IMR-90 (cell line): ENCODE data around the gene RBP5. TPM values are rescaled to one million over a fixed set of nuclear protein-coding genes. Genes with fewer than 3 reads are reported as not detected.

Source experiments
- ATAC-seq: fragments of 200-7000 bp; cut with Tn5 transposase; 2 replicates; pipeline ENCODE4 v1.9.1; 2020; ENCODE audit warnings: low read depth, mild to moderate bottlenecking, moderate library complexity
- BruUV-seq: library from RNA; stranded (reverse); fragments of 400-500 nt; replicated peaks from 2 replicates; lab custom pipeline; 2021; lab: Mats Ljungman, UMichigan
- CTCF ChIA-PET: fragments of 300-600 bp; formaldehyde crosslinking; extraction: SDS; loops from one replicate; lab custom pipeline; 2021; ENCODE audit warnings: antibody characterized with exemption; lab: Yijun Ruan, JAX
- POLR2A ChIA-PET: fragments of 300-600 bp; sonication (Branson Sonifier 250); formaldehyde crosslinking; loops from one replicate; lab custom pipeline; 2022; ENCODE audit warnings: antibody characterized with exemption; ENCODE audit not compliant: unreplicated experiment; lab: Charles Lee
- DNase-seq: peaks from one replicate; pipeline ENCODE4 v3.0.0; 2013
- H2AFZ ChIP-seq: replicated peaks from 2 replicates; pipeline ENCODE3; 2013; ENCODE audit warnings: low read length, mild to moderate bottlenecking; ENCODE audit not compliant: poor library complexity
- H2AK5ac ChIP-seq: 2 replicates; pipeline ENCODE4 v1.6.1; 2013; ENCODE audit warnings: low read depth, low read length, inconsistent platforms
- H2AK9ac ChIP-seq: replicated peaks from 2 replicates; pipeline ENCODE3; 2013; ENCODE audit warnings: mild to moderate bottlenecking, low read depth, low read length, moderate library complexity; ENCODE audit not compliant: poor library complexity
- H2BK120ac ChIP-seq: 2 replicates; pipeline ENCODE4 v1.6.1; 2013; ENCODE audit warnings: low read depth, low read length, inconsistent platforms
- H2BK15ac ChIP-seq: 3 replicates; pipeline ENCODE4 v1.6.1; 2013; ENCODE audit warnings: low read depth, low read length, inconsistent platforms
- H2BK20ac ChIP-seq: 2 replicates; pipeline ENCODE4 v1.6.1; 2013; ENCODE audit warnings: low read depth, mild to moderate bottlenecking, inconsistent platforms, low read length, moderate library complexity
- H2BK5ac ChIP-seq: 2 replicates; pipeline ENCODE4 v1.6.1; 2013; ENCODE audit warnings: mild to moderate bottlenecking, low read depth, low read length, inconsistent platforms; ENCODE audit not compliant: poor library complexity, severe bottlenecking
- H3K14ac ChIP-seq: replicated peaks from 2 replicates; pipeline ENCODE4 v1.6.1; 2013; ENCODE audit warnings: low read depth, low read length, inconsistent platforms
- H3K18ac ChIP-seq: 2 replicates; pipeline ENCODE4 v1.6.1; 2013; ENCODE audit warnings: low read depth, low read length, control low read depth
- H3K23ac ChIP-seq: 2 replicates; pipeline ENCODE4 v1.6.1; 2013; ENCODE audit warnings: low read depth, low read length, inconsistent platforms
- H3K27ac ChIP-seq: 2 replicates; pipeline ENCODE4 v1.5.1; 2013; ENCODE audit warnings: mild to moderate bottlenecking, control low read depth, low read length; ENCODE audit not compliant: insufficient read depth
- H3K27me3 ChIP-seq: 2 replicates; pipeline ENCODE4 v1.6.1; 2013; ENCODE audit warnings: low read length; ENCODE audit not compliant: control insufficient read depth, insufficient read depth
- H3K36me3 ChIP-seq: 2 replicates; pipeline ENCODE4 v1.6.1; 2013; ENCODE audit warnings: low read length, mixed read lengths; ENCODE audit not compliant: control insufficient read depth, insufficient read depth
- H3K4ac ChIP-seq: 2 replicates; pipeline ENCODE4 v1.6.1; 2013; ENCODE audit warnings: low read depth, low read length, inconsistent platforms
- H3K4me1 ChIP-seq: 2 replicates; pipeline ENCODE4 v1.6.1; 2013; ENCODE audit warnings: low read length, mixed read lengths; ENCODE audit not compliant: control insufficient read depth, insufficient read depth
- H3K4me2 ChIP-seq: 2 replicates; pipeline ENCODE4 v1.6.1; 2013; ENCODE audit warnings: low read depth, mild to moderate bottlenecking, control low read depth, low read length, moderate library complexity
- H3K4me3 ChIP-seq: 2 replicates; pipeline ENCODE4 v1.5.1; 2013; ENCODE audit warnings: low read depth, mild to moderate bottlenecking, control low read depth, low read length, moderate library complexity; ENCODE audit not compliant: insufficient read depth
- H3K56ac ChIP-seq: 2 replicates; pipeline ENCODE4 v1.6.1; 2013; ENCODE audit warnings: low read length, inconsistent platforms; ENCODE audit not compliant: insufficient read depth; ENCODE audit errors: extremely low read depth
- H3K79me1 ChIP-seq, 2 experiments: 2 replicates each; pipeline ENCODE4 v1.6.1; 2013; ENCODE audit warnings: low read length in 2 of 2, inconsistent platforms in 1 of 2, low read depth in 1 of 2
- H3K9ac ChIP-seq: 2 replicates; pipeline ENCODE4 v1.6.1; 2013; ENCODE audit warnings: low read depth, low read length, control low read depth
- H3K9me1 ChIP-seq: 2 replicates; pipeline ENCODE4 v1.6.1; 2013; ENCODE audit warnings: low read length, inconsistent platforms; ENCODE audit not compliant: insufficient read depth
- H3K9me3 ChIP-seq: 2 replicates; pipeline ENCODE4 v1.6.1; 2013; ENCODE audit warnings: low read length; ENCODE audit not compliant: control insufficient read depth, insufficient read depth
- H4K20me1 ChIP-seq: 2 replicates; pipeline ENCODE4 v1.6.1; 2013; ENCODE audit warnings: low read length, inconsistent platforms; ENCODE audit not compliant: insufficient read depth
- H4K5ac ChIP-seq: 2 replicates; pipeline ENCODE4 v1.6.1; 2013; ENCODE audit warnings: mild to moderate bottlenecking, low read depth, low read length, control low read depth
- H4K8ac ChIP-seq, 2 experiments: 2 replicates each; pipeline ENCODE4 v1.6.1; 2013; ENCODE audit warnings: low read depth in 2 of 2, low read length in 2 of 2, control low read depth in 1 of 2, inconsistent platforms in 1 of 2
- H4K91ac ChIP-seq: 2 replicates; pipeline ENCODE4 v1.6.1; 2013; ENCODE audit warnings: low read depth, low read length, inconsistent platforms; ENCODE audit not compliant: insufficient read depth
- BHLHE40 ChIP-seq: fragments of 150-350 bp; IDR thresholded peaks from 2 replicates; pipeline ENCODE4 v1.6.1; 2016; ENCODE audit warnings: mild to moderate bottlenecking, low read depth, low read length
- CEBPB ChIP-seq: IDR thresholded peaks from 2 replicates; pipeline ENCODE4 v1.6.1; 2012; ENCODE audit warnings: low read depth, low read length, improper control_type of control experiment
- CHD1 ChIP-seq: IDR thresholded peaks from 2 replicates; pipeline ENCODE4 v1.6.1; 2012; ENCODE audit warnings: low read depth, low read length, improper control_type of control experiment
- FOS ChIP-seq: fragments of 150-350 bp; IDR thresholded peaks from 2 replicates; pipeline ENCODE4 v1.6.1; 2016; ENCODE audit warnings: low read depth, low read length
- MAFK ChIP-seq: IDR thresholded peaks from 2 replicates; pipeline ENCODE4 v1.6.1; 2012; ENCODE audit warnings: low read depth, low read length, improper control_type of control experiment
- MAZ ChIP-seq: IDR thresholded peaks from 2 replicates; pipeline ENCODE4 v1.6.1; 2012; ENCODE audit warnings: low read depth, mild to moderate bottlenecking, low read length, improper control_type of control experiment, moderate library complexity, borderline replicate concordance
- MXI1 ChIP-seq: IDR thresholded peaks from 2 replicates; pipeline ENCODE4 v1.6.1; 2012; ENCODE audit warnings: low read depth, mild to moderate bottlenecking, low read length, moderate library complexity, borderline replicate concordance
- NFE2L2 ChIP-seq: fragments of 150-350 bp; IDR thresholded peaks from 2 replicates; pipeline ENCODE4 v1.6.1; 2016; ENCODE audit warnings: low read depth, mild to moderate bottlenecking, low read length
- POLR2A ChIP-seq: IDR thresholded peaks from 2 replicates; pipeline ENCODE4 v1.6.1; 2012; ENCODE audit warnings: mild to moderate bottlenecking, low read depth, low read length
- RAD21 ChIP-seq: IDR thresholded peaks from 2 replicates; pipeline ENCODE4 v1.6.1; 2012; ENCODE audit warnings: low read length, improper control_type of control experiment
- RCOR1 ChIP-seq: IDR thresholded peaks from 2 replicates; pipeline ENCODE4 v1.6.1; 2012; ENCODE audit warnings: mild to moderate bottlenecking, low read length, improper control_type of control experiment; ENCODE audit not compliant: insufficient replicate concordance
- RFX5 ChIP-seq: IDR thresholded peaks from 2 replicates; pipeline ENCODE4 v1.8.0; 2012; ENCODE audit warnings: low read depth, mild to moderate bottlenecking, low read length, moderate library complexity
- WGBS, 2 experiments: methylation state at CpG; one replicate each; pipeline versions ENCODE4 v1.1.5 to v1.1.7; 2013; ENCODE audit warnings: missing lambda C conversion rate in 2 of 2; ENCODE audit not compliant: insufficient read length in 1 of 2; ENCODE audit errors: extremely low coverage in 2 of 2; 5-methylcytosine and 5-hydroxymethylcytosine counted together
- dilution Hi-C: fragments of 300-500 bp; cut with HindIII; formaldehyde crosslinking; loops from one replicate; pipeline ENCODE4 v1.14.3; 2018; ENCODE audit warnings: low sequenced_read_pairs; ENCODE audit not compliant: unreplicated experiment
- in situ Hi-C: fragments of 300-500 bp; cut with MboI; formaldehyde crosslinking; loops from 3 replicates; pipeline ENCODE4 v1.14.3; 2019; ENCODE audit warnings: low sequenced_read_pairs, inconsistent platforms, mixed read lengths
- intact Hi-C: fragments of 100-400 bp; cut with micrococcal nuclease; formaldehyde crosslinking; loops from 2 replicates; pipeline ENCODE4 v1.10.0; 2022
- polyA plus RNA-seq, 3 experiments: library from polyadenylated mRNA; depleted of rRNA; stranded (reverse); fragments of >200 nt; gene quantifications; 2 replicates each; pipeline ENCODE4 v1.2.3, GENCODE V29; 2012; ENCODE audit warnings: low replicate concordance in 1 of 3
- total RNA-seq: library from RNA; depleted of rRNA; stranded (reverse); fragments of >200 nt; gene quantifications from 2 replicates; pipeline ENCODE4 v1.2.3, GENCODE V29; 2012
- TF ChIP-seq, protein P1 (sequence below): fragments of 150-350 bp; IDR thresholded peaks from 2 replicates; pipeline ENCODE4 v1.6.1; 2016; ENCODE audit warnings: low read depth, mild to moderate bottlenecking, low read length, moderate library complexity, borderline replicate concordance
- TF ChIP-seq, protein P2 (sequence below): conservative IDR thresholded peaks from 2 replicates; pipeline ENCODE4 v1.5.1; 2012; ENCODE audit warnings: mild to moderate bottlenecking, low read depth, low read length, improper control_type of control experiment
- TF ChIP-seq, protein P3 (sequence below): fragments of 150-350 bp; IDR thresholded peaks from 2 replicates; pipeline ENCODE4 v1.6.1; 2017; ENCODE audit warnings: mild to moderate bottlenecking, antibody characterized with exemption, low read length, low read depth

Gene RBP5
- total and polyA plus RNA-seq, 2 of the 4 experiments (the other 2 are of a cell fraction), result 0.15 TPM; not detected in 1

- H2BK5ac ChIP-seq, result no peak overlapping the region
- no peaks in the 10 kb centered on the region for H3K27me3 ChIP-seq
- in situ Hi-C loops, result loop anchor here (5.0 to 10.0 kb wide), 2 partner anchors 51 to 169 kb away; partner anchors contain the start of genes C12orf57, C1S and RNU7-1
- no peaks in the 10 kb centered on the region for H3K9me1 ChIP-seq
- no peak overlapping the region for H4K91ac ChIP-seq
- H3K18ac ChIP-seq, result no peak overlapping the region
- H2AK9ac ChIP-seq, result no peak overlapping the region
- no peak overlapping the region for H2BK120ac ChIP-seq
- no peak overlapping the region for H3K4ac ChIP-seq
- H3K56ac ChIP-seq, result no peak overlapping the region
- H3K4me2 ChIP-seq, result no peak overlapping the region
- no peaks in the 10 kb centered on the region for H3K9me3 ChIP-seq
- H3K36me3 ChIP-seq, result peaks cover 33% of the 10 kb centered on the region
- peak overlapping the region; percentile 38; the same call in 1 of the 2 replicates for H2AK5ac ChIP-seq
- BruUV-seq, result no TSS peak
- intact Hi-C loops, result loop anchor here (1.0 to 5.0 kb wide), 5 partner anchors 31 to 241 kb away; partner anchors contain the start of genes C12orf57, C1S and SPSB2
- CTCF ChIA-PET, result interaction anchor here (0.6 to 1.8 kb wide), 8 partner anchors 9 to 459 kb away, joined by 3 to 9 read pairs (median 4); partner anchors contain the start of gene C1S
- H4K5ac ChIP-seq, result no peak overlapping the region
- H3K79me1 ChIP-seq, result peaks cover 18 to 30% of the 10 kb centered on the region in 2 experiments; a peak in 3 of 4 replicates
- no peak overlapping the region for H2BK15ac ChIP-seq
- H4K20me1 ChIP-seq, result no peaks in the 10 kb centered on the region
- ATAC-seq (peak; percentile 53), DNase-seq (peak; percentile 44)
- POLR2A ChIA-PET, result interaction anchor here (0.9 to 1.1 kb wide), 2 partner anchors 52 to 199 kb away, joined by 3 to 4 read pairs; partner anchors contain the start of gene ENO2
- H3K4me3 ChIP-seq, result no peak overlapping the region
- no peak overlapping the region for H2BK20ac ChIP-seq
- no peak overlapping the region for H3K14ac ChIP-seq
- H4K8ac ChIP-seq, result no peak overlapping the region
- peaks cover 5% of the 10 kb centered on the region; the same call in 1 of the 2 replicates for H3K4me1 ChIP-seq
- WGBS, 2 experiments, result no CpG with 5 or more reads among the region's 5 CpGs
- H3K27ac ChIP-seq, result no peak overlapping the region
- H3K23ac ChIP-seq, result no peak overlapping the region
- no peak overlapping the region for H3K9ac ChIP-seq
- dilution Hi-C loops, result no loop called here
- no peak overlapping the region for H2AFZ ChIP-seq
- TF ChIP-seq, protein P1, sequence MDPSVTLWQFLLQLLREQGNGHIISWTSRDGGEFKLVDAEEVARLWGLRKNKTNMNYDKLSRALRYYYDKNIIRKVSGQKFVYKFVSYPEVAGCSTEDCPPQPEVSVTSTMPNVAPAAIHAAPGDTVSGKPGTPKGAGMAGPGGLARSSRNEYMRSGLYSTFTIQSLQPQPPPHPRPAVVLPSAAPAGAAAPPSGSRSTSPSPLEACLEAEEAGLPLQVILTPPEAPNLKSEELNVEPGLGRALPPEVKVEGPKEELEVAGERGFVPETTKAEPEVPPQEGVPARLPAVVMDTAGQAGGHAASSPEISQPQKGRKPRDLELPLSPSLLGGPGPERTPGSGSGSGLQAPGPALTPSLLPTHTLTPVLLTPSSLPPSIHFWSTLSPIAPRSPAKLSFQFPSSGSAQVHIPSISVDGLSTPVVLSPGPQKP, result no peak
- no peak for TF ChIP-seq RCOR1
- TF ChIP-seq MAZ, result no peak
- TF ChIP-seq MXI1, result no peak
- no peak for TF ChIP-seq CEBPB
- TF ChIP-seq, protein P2, sequence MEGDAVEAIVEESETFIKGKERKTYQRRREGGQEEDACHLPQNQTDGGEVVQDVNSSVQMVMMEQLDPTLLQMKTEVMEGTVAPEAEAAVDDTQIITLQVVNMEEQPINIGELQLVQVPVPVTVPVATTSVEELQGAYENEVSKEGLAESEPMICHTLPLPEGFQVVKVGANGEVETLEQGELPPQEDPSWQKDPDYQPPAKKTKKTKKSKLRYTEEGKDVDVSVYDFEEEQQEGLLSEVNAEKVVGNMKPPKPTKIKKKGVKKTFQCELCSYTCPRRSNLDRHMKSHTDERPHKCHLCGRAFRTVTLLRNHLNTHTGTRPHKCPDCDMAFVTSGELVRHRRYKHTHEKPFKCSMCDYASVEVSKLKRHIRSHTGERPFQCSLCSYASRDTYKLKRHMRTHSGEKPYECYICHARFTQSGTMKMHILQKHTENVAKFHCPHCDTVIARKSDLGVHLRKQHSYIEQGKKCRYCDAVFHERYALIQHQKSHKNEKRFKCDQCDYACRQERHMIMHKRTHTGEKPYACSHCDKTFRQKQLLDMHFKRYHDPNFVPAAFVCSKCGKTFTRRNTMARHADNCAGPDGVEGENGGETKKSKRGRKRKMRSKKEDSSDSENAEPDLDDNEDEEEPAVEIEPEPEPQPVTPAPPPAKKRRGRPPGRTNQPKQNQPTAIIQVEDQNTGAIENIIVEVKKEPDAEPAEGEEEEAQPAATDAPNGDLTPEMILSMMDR, result peak; percentile 78
- peak; percentile 68 for TF ChIP-seq RAD21
- TF ChIP-seq, protein P3, sequence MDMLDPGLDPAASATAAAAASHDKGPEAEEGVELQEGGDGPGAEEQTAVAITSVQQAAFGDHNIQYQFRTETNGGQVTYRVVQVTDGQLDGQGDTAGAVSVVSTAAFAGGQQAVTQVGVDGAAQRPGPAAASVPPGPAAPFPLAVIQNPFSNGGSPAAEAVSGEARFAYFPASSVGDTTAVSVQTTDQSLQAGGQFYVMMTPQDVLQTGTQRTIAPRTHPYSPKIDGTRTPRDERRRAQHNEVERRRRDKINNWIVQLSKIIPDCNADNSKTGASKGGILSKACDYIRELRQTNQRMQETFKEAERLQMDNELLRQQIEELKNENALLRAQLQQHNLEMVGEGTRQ, result no peak
- TF ChIP-seq POLR2A, result no peak
- TF ChIP-seq RFX5, result no peak
- TF ChIP-seq FOS, result no peak
- TF ChIP-seq MAFK, result no peak
- TF ChIP-seq BHLHE40, result no peak
- no peak for TF ChIP-seq NFE2L2
- no peak for TF ChIP-seq CHD1
Measured at GRCh38 chr12:7113389-7113871, 15.3 kb downstream of the RBP5 start.
